Ascending aorta (tissue), 2 donors: ENCODE results near the gene GLIS2. TPM values are rescaled to one million over a fixed set of nuclear protein-coding genes. Genes with fewer than 3 reads are reported as not detected.

Experiments
- DNase-seq, 2 donors: peaks; one replicate each; pipeline ENCODE4 v3.0.0-alpha.2; 2019; ENCODE audit warnings: low spot score in 2 of 2
- H3K27ac ChIP-seq, 2 donors: fragments of 200-600 bp; sonication (generic); one replicate each; pipeline ENCODE4 v1.5.1; 2016 to 2017; ENCODE audit warnings: mild to moderate bottlenecking in 1 of 2
- H3K27me3 ChIP-seq: fragments of 200-600 bp; sonication (generic); one replicate; pipeline ENCODE4 v1.5.1; 2017
- H3K36me3 ChIP-seq, 2 donors: fragments of 200-600 bp; sonication (generic); one replicate each; pipeline ENCODE4 v1.5.1; 2016
- H3K4me1 ChIP-seq, 2 donors: fragments of 200-600 bp; sonication (generic); one replicate each; pipeline ENCODE4 v1.5.1; 2016 to 2017; ENCODE audit warnings: mild to moderate bottlenecking in 1 of 2
- H3K4me3 ChIP-seq, 2 donors: fragments of 200-600 bp; sonication (generic); one replicate each; pipeline ENCODE4 v1.5.1; 2016 to 2017; ENCODE audit warnings: mild to moderate bottlenecking in 1 of 2
- H3K9me3 ChIP-seq, 2 donors: fragments of 200-600 bp; sonication (generic); one replicate each; pipeline ENCODE4 v1.5.1; 2016
- intact Hi-C: fragments of 100-400 bp; cut with DNase I; formaldehyde crosslinking; loops from one replicate; pipeline ENCODE4 v1.15.1; 2023
- total RNA-seq: library from RNA; depleted of rRNA; stranded (reverse); fragments of >200 nt; gene quantifications from one replicate; pipeline ENCODE4 v1.1.0, GENCODE V29; 2016
- TF ChIP-seq, protein P1 (sequence below), 3 experiments: fragments of 200-600 bp in 2 of 3; fragments of 450-650 bp in 1 of 3; sonication (generic) in 2 of 3; IDR thresholded peaks; one replicate each; pipeline ENCODE4 v1.5.1; 2016 to 2019; ENCODE audit warnings: antibody characterized with exemption in 3 of 3, mild to moderate bottlenecking in 1 of 3, moderate library complexity in 1 of 3

GLIS2 gene
- total RNA-seq, 1 donor from 2014 or later = 16.8 TPM

DNA sequence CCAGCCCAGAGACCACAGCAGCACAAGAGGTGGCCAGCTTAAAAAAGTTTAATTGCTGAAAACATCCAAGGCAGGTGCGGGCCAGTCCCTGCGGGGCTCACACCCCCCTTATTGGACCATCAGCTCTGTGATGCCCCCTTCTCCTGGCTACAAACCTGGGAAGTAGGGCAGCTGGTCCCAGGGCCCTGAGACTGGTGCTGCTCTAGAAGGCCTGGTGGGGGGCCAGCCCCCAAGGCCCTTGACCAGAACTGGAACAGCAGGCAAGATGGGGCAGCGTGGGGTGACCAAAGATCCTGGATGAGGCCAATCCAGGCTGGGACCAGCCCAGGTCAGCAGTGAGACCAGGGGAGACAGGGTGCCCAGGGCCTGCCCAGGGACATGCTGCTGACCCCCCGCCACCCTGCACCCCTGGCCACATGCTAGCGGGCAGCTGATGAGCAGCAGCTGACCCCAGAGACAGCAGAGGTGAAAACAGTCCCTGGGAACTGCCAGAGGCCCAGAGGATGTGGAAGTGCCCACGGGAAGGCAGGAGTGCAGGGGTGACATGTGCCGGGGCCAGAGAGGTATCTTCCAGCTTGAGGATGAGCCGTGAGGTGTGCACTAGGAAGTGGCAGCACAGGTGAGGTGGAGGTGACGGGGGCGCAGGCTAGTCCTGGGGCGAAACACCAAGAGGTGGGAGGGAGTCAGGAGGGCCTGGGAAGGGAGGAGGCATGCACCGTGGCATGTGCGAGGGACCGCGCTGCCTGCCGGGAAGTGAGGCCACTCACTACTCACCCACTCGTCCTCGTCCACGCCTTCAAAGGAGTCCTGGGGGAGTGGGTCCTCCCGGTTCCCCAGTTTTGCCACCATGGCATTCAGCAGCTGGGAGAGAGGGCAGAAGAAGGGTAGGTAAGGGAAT, 38.9 kb downstream of the GLIS2 start:
- no peak for DNase-seq
- TF ChIP-seq, protein P1, sequence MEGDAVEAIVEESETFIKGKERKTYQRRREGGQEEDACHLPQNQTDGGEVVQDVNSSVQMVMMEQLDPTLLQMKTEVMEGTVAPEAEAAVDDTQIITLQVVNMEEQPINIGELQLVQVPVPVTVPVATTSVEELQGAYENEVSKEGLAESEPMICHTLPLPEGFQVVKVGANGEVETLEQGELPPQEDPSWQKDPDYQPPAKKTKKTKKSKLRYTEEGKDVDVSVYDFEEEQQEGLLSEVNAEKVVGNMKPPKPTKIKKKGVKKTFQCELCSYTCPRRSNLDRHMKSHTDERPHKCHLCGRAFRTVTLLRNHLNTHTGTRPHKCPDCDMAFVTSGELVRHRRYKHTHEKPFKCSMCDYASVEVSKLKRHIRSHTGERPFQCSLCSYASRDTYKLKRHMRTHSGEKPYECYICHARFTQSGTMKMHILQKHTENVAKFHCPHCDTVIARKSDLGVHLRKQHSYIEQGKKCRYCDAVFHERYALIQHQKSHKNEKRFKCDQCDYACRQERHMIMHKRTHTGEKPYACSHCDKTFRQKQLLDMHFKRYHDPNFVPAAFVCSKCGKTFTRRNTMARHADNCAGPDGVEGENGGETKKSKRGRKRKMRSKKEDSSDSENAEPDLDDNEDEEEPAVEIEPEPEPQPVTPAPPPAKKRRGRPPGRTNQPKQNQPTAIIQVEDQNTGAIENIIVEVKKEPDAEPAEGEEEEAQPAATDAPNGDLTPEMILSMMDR (IDR thresholded peaks at IDR 0.05) = no peak
- H3K4me3 ChIP-seq = no peak overlapping the region
- intact Hi-C loops = loop anchor here (5.0 kb wide), 1 partner anchor 33 kb away; no protein-coding TSS in a partner anchor
- no peaks in the 10 kb centered on the region for H3K9me3 ChIP-seq
- H3K27ac ChIP-seq = no peak overlapping the region
- peaks cover 0 to 16% of the 10 kb centered on the region in 2 donors for H3K36me3 ChIP-seq
- H3K4me1 ChIP-seq = peaks cover 0 to 9% of the 10 kb centered on the region in 2 donors
- no peaks in the 10 kb centered on the region for H3K27me3 ChIP-seq

DNA sequence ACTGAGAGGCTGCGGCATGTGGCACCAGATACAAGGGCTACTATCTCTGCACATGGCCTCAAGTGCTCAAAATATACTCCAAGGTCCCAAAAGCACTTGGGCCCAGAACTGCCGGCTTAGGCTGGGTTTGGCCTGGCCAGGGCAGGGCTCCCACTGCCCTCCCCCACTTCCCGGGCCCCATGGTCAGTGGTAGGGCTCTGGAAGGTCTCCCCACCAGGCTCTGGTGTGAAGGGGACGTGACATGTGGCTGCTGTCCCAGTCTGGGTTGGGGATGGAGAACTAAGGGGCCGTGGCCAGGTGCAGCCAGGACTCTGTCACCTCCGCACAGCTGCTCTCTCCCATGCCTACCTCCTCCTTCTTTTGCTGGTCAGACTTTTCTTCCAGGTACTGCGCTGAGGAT, 41.0 kb downstream of the GLIS2 start:
- H3K4me3 ChIP-seq = no peak overlapping the region
- peaks cover 0 to under 1% of the 10 kb centered on the region in 2 donors for H3K4me1 ChIP-seq
- no peaks in the 10 kb centered on the region for H3K27me3 ChIP-seq
- DNase-seq = no peak
- H3K9me3 ChIP-seq = no peaks in the 10 kb centered on the region
- intact Hi-C loops = no loop called here
- H3K36me3 ChIP-seq = peaks cover 2 to 24% of the 10 kb centered on the region in 2 donors
- TF ChIP-seq, protein P1 (IDR thresholded peaks at IDR 0.05) = no peak
- H3K27ac ChIP-seq = no peak overlapping the region

DNA sequence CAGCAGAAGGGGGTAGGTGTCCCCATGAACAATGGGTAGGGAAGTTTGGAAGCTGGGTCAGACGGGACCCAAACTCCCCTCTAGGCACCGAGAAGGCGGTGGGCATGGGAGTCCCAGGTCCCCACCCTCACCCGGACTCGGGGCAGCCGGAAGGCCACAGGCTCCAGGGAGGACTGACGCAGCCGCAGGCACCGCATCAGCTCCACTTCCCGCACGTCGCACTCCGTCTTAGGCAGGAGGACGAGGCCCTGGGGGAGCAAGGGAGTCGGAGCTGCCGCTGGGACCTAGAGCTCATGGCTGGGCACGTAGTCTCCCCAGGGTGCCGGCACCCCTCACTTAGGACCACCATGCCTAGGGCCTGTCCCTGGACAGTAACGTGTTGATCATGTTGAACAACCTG, 42.4 kb downstream of the GLIS2 start:
- no peak for DNase-seq
- Histone ChIP-seq H3K9me3 (no peaks in the 10 kb centered on the region), H3K4me1 (no peaks in the 10 kb centered on the region), H3K4me3 (no peak overlapping the region), H3K27ac (no peak overlapping the region), H3K27me3 (no peaks in the 10 kb centered on the region), H3K36me3 (peaks cover 10 to 32% of the 10 kb centered on the region in 2 donors)
- intact Hi-C loops = no loop called here
- TF ChIP-seq, protein P1 (IDR thresholded peaks at IDR 0.05) = no peak

DNA sequence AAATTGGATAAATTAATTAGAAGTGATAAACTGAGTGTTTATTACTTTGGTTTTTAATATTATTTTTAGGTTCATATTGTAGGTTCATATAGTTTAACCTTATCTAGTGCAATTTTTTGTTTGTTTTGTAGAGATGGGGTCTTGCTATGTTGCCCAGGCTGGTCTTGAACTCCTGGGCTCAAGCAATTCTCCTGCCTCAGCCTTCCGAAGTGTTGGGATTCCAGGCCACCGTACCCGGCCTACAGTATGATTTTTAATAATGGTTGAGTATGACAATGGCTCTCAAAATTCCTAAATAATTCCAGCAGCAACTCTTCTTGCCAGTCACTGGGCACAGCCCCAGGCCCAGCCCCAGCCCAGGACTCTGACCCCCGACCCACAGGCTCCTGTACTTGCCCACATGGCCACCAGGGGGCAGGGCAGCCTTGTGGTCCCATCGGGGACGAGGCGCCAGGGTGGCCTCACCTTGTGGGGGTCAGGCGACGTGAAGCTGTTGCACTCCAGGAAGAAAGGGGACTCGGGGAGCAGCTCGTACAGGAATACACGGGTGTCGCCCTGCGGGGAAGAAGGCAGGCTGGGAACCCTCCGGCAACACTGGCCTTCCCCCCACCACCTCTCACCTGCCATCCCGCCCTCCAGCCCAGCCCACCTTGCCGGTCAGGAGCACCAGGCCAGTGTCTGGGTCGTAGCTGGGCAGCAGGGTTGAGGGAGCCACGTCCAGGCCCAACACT, 43.1 kb downstream of the GLIS2 start:
- no peak overlapping the region for H3K4me3 ChIP-seq
- intact Hi-C loops = loop anchor here (1.0 kb wide), 1 partner anchor 43 kb away; no protein-coding TSS in a partner anchor
- H3K9me3 ChIP-seq = no peaks in the 10 kb centered on the region
- TF ChIP-seq, protein P1 (IDR thresholded peaks at IDR 0.05) = peak; percentile 98 to 99 (median 99)
- peaks cover 12 to 35% of the 10 kb centered on the region in 2 donors for H3K36me3 ChIP-seq
- no peaks in the 10 kb centered on the region for H3K4me1 ChIP-seq
- H3K27ac ChIP-seq = no peak overlapping the region
- H3K27me3 ChIP-seq = no peaks in the 10 kb centered on the region
- DNase-seq = peak in 1 of 2 donors; percentile 80

DNA sequence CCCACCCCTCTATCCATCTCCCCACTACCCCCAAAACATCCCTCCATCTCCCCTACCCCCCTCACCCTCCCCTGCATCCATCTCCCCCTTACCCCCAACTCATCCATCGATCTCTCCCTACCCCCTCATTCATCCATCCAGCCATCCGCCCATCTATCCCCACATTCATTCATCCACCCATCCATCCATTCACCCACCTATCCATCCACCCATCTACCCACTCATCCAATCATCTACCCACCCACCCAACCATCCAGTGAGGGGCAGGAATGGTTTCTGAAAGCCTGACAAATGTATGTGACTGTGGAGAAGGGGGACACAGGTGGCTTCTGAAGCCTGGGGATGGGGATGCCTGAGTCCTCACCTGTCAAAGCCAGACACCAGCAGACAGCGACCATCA, 44.0 kb downstream of the GLIS2 start:
- intact Hi-C loops = loop anchor here (1.0 kb wide), 1 partner anchor 42 kb away; no protein-coding TSS in a partner anchor
- no peak overlapping the region for H3K4me3 ChIP-seq
- TF ChIP-seq, protein P1 (IDR thresholded peaks at IDR 0.05) = no peak
- no peak for DNase-seq
- H3K27ac ChIP-seq = no peak overlapping the region
- H3K9me3 ChIP-seq = no peaks in the 10 kb centered on the region
- H3K4me1 ChIP-seq = no peaks in the 10 kb centered on the region
- peaks cover 21 to 40% of the 10 kb centered on the region in 2 donors for H3K36me3 ChIP-seq
- no peaks in the 10 kb centered on the region for H3K27me3 ChIP-seq
